HG02798 (cell line): ENCODE data around the gene PIAS1.
"Not testable (repeated sequence)": the region's sequence is repeated elsewhere in the genome, so short reads cannot be mapped to it uniquely, and the experiment has no call there.

Experiments
- ATAC-seq: cut with Tn5 transposase; IDR thresholded peaks from one replicate; pipeline ENCODE4 v1.9.1; 2021; ENCODE audit warnings: mild to moderate bottlenecking; ENCODE audit not compliant: unreplicated experiment, poor library complexity

PIAS1 gene

DNA sequence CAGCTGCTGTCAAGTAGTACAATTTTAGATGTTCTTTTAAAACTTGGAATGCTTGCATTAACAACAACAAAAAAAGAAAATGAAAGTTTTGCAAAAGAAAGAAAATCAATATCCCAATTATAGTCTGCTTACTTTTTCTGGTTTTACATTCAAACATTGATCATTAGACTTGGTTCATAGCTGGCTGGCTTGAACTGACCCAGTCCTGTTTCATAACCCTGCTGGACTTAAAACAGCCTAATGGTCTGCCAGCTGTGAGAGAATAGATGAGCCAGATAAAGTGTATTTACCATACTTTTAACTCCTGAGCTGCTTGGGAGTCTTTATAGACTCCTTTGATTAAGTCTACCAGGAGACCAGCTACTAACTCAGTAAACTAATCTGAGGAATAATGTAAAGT lies 59.2 kb downstream of the PIAS1 start:
- ATAC-seq: no peak

DNA sequence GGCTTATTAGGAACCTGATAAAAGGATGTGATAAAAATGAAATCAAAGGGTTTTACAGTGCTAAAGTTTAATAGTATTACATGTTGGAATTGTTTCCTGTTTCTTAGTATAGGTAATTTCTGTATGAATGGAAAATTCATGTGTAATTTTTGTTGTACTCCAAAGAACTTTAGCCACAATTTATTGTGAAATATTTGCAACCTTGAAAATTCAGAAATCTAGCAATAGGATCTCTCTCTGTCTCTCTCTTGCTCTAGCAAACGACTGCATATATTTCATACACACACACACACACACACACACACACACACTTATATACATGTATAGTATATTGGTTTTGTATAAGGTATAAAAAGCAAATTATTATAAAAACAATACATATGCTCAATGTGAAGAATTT lies 59.6 kb downstream of the PIAS1 start:
- ATAC-seq: no peak

DNA sequence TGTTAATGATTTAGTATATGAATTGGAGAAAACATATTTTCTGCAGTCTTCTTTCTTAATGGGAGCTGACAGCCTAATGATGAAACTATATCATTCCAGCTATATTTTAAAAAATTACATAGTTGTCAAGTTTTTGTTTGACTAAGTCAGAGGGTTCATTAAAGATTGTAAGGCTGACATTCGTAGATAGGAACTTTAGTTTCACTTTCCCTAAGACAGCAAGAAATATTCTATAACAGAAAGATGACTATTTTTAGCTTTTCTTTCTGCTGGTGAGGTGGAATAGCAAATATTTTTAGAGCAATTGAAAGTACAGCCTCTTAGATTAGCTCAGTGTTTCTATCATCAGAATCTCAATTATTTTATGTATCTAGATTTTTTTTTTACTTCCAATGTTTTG lies 60.2 kb downstream of the PIAS1 start:
- no peak for ATAC-seq

DNA sequence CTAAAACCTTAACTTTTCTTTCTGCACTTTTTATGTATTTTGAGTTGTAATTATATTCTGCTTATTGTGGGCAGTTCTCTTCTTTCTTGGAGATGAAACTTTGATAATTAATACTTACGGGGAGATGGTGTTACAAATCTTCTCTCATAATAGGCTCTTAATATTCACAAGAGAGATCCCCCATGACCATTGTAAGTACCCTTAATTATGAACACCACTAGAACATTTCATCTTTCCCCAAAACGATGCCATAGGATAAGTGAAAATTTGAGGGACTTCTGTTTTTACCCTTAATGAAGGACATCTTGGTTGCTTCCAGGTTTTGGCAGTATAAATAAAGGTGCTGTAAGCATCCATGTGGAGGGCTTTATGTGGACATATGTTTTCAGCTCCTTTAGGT lies 60.7 kb downstream of the PIAS1 start:
- no peak for ATAC-seq

DNA sequence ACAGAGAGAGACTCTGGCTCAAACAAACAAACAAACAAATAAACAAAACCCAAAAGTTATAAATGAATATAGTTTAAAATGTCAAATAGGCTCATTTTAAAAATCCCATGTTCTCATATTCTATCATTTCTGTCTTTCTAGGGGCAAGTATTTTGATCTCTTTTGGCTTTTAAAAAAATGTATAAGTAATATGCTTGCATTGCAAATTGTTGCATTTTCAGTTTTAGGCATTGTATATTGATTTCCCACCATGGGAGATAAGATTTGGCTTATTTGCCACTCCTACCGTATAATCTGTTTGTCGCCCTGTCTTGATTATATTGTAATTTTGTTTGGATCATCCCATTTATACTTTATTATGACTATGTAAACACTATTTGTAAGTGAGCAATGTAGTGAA lies 70.6 kb downstream of the PIAS1 start:
- no peak for ATAC-seq

DNA sequence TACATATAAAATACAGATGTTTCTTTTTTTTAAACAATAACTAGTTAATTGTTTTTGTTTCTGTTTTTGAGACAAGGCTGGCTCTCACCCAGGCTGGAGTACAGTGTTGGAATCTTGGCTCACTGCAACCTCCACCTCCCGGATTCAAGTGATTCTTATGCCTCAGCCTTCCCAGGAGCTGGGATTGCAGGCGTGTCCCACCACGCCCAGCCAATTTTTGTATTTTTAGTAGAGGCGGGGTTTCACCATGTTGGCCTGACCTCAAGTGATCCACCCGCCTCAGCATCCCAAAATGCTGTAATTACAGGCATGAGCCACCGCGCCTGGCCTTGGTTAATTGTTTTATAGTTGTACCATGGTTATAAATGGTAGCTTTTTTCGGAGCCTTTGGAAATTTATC lies 72.3 kb downstream of the PIAS1 start:
- ATAC-seq: no peak

DNA sequence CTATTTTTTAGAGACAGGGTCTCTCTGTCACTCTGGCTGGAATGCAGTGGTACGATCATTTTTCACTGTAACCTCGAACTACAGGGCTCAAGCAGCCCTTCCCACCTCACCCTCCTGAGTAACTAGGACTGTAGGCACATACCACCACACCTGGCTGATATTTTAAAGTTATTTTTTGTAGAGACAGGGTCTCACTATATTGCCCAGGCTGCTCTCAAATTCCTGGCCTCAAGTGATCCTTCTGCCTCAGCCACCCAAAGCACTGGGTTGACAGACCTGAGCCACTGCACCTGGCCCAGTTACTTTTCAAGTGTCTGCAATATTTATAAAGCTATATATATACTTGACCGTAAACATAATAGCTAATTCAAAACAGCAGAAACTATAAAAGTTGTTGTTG lies 75.0 kb downstream of the PIAS1 start:
- no peak for ATAC-seq

DNA sequence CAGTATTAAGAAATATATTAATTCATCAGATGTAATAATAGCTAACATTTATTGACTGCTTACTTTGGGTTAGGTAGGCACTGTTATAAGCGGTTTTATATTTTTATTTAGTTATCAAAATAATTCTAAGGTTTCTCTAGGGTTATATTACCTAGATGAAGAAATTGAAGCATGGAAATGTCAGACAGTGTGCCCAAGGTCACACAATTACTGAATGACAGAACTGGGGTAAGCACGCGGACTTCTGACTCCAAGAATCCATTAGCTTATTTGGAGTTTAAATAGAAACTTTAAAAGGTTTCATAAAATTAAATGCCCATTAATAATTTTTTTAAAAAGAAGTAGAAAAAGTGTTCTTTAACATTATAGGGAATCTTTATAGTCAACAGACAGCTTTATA lies 76.7 kb downstream of the PIAS1 start:
- ATAC-seq: no peak

DNA sequence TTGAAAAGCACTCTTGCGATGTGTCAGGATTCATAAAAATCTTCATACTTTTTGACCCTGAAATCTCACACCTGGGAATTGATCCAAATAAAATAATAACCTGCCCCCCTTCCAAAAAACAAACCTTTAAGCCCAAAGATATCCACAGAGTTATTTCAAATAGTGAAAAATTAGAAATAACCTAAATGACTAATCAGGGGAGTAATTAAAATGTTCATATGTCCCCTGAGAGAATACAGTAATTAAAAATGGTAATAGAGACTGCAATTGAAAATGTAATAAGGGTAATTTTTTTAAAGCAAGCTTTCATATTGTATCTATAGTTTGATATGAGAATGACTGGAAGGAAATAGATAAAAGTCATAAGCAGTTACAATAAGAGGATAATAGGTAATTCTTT lies 83.0 kb downstream of the PIAS1 start:
- no peak for ATAC-seq

DNA sequence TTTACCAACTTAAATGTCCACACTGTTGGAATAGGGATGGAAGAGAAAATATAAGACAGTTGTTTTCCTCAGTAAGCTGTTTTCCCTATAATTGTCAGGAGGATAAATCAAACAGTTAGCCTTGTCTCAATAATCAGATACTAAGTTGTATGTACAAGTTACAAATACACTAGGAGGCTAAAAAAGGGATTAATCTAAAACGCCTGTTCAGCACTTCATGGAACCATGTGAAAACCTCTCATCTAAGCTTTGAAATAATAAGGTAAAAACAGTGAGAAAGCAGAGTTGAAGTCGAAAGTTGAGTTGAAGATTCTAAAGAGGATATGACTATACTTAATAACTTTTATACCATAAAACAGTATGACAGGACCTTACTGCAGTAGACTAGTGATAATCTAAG lies 89.0 kb downstream of the PIAS1 start:
- no peak for ATAC-seq

DNA sequence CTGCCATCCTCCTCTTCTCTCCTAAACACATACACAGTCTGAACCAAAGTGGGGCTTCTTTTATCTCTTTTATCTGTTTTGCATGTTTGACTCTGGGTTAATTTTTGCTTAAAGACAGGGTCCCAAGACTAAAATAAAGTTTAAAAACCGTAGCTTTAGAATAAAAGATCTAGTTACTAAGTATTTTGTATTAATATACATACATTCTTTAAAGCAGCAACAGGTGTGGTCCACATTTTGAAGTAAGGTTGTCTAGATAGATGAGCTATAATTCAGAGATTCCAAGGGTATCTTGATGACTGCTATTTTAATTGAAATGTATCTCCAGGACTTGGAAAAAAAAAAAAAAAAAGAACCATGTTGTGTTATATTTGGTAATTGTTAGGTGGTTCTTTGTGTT lies 89.7 kb downstream of the PIAS1 start:
- no peak for ATAC-seq

DNA sequence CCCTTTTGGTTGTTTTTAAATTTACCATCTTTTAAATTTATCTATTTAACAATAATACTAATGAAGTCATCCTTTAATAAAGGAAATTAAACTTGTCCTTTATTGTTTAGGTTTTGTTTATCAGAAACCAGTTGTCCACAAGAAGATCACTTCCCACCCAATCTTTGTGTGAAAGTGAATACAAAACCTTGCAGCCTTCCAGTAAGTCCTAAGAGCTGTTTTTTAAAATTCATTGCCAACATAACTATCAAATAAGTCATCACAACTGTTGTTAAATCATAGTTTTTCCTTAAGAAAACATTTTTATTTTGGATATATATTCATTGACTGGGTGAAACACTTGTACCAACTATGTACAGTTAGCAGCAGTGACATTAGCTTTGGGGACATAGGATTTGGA lies 91.6 kb downstream of the PIAS1 start:
- no peak for ATAC-seq

DNA sequence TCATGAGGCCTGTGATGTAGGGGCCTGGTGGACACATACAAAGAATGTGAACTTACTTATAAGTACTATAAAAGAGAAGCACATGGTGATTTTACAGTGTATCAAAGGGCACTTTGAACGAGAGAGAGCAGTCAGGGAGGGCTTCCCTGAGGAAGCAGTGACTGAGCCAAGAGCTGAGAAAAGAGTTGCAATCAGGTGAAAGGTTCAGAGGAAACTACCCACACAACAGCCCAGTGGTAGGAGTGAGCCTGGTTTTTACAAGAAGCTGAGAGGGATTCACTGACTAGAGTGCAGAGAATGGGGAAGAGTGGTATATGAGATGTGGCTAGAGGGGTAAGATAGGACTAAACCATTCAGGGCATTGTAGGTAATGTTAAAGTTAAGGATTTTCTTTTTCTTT lies 93.9 kb downstream of the PIAS1 start:
- ATAC-seq: no peak

DNA sequence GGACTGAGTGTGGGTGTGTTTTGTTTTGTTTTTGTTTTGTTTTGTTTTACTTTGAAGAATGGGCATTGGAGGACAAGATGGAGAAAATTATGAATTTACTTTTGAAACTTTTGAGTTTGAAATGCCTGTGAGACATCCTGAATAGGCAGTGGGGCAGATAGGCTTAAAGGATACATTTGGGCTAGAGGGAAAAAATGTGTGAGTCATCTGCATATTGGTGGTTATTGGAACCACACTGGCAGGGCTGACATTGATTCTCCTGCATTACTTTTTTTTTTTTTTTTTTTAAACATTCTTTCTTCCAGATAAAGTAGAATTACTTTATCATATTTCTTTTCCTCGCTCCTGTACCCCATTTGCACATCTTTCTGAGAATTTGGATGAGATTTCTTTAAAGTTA lies 94.9 kb downstream of the PIAS1 start:
- no peak for ATAC-seq

DNA sequence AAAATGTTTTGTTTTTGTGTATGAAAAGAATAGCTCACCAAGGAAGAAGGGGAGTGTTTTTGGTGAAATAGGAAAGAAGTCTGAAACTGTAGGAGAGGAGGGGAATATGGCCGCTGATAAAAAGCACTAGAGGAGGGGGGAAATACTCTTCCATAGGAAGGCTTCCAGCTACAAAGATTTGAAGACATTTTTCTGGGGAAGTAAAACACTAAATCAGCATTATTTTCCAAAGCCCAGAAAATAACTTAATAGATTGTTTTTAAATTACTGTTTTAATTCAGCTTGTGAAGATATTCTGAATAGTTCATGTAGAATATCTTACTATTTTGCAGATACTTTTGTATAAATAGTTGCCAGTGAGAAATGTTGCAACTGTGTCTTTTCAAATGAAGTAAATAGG lies 96.1 kb downstream of the PIAS1 start:
- no peak for ATAC-seq

DNA sequence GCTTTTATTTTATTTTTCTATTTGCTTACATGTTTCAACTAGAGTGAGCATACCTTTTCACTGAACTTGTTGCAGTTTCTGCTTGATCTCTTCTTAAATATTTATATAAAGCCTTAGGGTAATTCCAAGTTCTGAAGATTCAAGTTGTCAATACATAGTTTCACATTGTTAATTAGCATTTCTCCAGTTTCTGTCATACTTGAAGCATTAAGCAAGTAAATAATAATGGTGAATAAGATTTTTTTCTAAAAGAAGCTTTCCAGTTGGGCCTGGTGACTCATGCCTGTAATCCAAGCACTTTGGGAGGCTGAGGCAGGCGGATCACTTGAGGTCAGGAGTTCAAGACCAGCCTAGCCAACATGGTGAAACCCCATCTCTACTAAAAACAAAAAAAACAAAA lies 97.2 kb downstream of the PIAS1 start:
- ATAC-seq: no peak

DNA sequence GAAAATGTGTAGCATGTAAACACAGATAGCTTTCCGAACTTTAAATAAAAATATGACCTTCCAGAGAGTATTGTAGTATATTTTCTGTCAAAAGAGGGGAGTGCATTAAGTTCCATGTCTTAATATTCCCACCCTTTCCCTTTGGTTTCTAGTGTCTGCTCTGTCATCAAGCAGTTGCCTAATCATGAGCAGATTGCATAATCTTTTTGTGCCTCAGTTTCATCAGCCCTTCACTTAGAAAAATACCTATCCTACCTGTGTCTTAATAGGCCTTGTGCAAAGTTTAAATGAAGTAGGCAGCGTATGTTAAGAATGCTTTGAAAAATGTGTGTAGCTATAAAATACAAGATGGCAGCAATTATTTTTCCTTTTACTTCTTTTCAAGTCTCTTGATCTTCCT lies 98.2 kb downstream of the PIAS1 start:
- no peak for ATAC-seq

DNA sequence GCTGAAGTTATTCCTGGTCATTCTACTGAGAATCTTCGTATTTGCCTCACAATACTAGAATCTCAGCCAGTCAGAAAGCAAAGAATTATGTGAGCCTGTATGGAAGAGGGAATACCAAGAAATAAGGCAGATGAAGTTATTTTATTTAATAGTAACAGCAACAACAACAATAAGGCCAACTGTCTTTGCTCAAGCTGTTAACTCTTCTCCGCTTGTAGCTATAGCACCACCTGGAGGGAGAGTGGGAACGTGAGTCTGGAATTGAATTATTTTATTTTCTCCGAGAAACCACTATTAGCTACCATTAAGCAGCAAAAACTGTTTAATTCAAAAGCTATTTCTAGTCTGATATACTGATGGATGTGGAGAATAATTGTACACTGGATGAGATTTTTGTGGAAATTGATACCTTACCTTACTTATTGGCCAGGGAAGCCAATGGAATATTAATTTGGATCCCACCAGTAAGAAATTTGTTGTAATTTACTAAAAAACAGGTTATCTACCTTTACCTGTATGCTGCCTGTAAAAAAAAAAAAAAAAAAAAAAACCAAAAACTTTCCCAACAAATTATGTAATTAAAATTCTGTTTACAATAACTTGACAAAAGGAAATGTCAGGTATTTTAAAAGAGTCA lies 100.9 kb downstream of the PIAS1 start:
- no peak for ATAC-seq

DNA sequence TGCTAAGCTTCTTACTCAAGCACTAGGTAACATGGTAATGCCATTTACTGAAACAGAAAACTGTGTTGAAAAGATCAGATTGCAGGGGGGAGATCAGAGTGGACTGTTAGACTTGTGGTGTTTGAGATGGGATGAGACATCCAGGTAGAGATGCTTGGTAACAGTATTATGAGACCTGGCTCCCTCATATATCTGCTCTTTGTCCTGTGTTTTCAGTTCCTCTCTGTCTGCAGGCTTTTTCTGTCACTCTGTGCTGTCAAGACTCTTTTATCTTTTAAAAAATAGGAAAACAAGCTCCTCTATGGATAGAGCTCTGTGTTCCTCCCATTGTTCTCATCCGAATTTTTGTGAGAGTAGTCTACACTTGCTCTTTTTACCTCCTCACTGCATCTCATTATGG lies 103.0 kb downstream of the PIAS1 start:
- no peak for ATAC-seq

DNA sequence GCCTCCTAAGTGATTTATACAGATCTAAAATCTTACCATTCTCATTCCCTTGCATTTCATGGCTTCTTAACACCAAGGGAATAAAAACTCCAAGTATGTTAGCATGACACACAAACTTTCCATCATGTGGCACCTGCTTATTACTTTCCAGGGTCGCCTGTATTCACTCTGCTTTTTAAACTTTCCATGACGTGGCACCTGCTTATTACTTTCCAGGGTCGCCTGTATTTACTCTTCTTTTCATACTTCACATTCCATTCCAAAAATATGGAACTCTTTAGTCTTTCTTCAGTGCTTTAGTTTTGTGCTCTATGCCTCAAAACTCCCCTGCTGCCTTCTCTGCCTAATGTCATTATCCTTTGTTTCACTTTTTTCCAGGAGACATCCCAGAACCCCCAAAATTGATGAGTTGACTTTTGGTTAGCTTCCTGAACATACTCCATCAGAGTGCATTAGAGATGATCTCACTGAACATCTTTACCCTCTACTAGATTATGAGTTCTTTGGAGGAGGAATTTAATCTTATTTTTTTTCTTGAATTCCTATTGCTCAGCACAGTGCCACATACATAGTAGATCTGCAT lies 104.0 kb downstream of the PIAS1 start:
- no peak for ATAC-seq

DNA sequence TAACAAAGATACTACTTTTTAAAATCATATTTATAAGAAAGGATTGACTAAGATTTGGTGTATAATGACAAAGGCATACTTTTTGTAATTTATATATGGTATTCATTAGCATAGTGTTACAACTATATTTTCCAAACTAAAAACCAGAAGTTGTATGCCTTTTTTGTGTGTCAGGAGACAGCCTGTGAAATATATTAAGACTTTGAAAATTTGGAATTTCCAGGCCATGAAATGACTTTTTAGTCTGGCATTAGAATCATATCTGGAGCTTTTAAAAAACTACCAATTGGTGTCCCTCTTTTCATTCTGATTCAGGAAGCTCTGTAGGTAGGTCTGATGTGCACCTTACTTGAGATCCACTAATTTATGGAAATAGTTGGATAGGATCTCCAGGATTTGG lies 109.1 kb downstream of the PIAS1 start:
- ATAC-seq: no peak

DNA sequence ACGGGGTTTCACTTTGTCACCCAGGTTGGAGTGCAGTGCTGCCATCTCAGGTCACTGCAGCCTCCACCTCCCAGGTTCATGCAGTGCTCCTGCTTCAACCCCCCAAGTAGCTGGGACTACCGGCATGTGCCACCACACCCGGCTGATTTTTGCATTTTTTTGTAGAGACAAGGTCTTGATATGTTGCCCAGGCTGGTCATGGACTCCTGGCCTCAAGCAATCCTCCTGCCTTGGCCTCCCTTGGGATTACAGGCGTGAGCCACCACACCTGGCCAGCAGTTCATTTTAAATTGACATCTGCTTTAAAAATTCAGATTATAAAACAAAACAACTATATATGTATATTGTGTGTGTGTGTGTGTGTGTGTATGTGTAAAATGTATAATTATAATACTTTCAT lies 112.7 kb downstream of the PIAS1 start:
- no peak for ATAC-seq

DNA sequence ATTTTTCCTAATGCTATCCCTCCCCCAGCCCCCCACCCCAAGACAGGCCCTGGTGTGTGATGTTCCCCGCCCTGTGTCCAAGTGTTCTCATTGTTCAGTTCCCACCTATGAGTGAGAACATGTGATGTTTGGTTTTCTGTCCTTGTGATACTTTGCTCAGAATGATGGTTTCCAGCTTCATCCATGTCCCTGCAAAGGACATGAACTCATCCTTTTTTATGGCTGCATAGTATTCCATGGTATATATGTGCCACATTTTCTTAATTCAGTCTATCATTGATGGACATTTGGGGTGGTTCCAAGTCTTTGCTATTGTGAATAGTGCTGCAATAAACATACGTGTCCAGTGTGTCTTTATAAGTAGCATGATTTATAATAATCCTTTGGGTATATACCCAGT lies 117.9 kb downstream of the PIAS1 start:
- not testable (repeated sequence) for ATAC-seq
